ENCODE results near the gene TGM2. TPM values are rescaled to one million over a fixed set of nuclear protein-coding genes. Genes with fewer than 3 reads are reported as not detected.

The TGM2 gene
- total and polyA plus RNA-seq, 2 donors (not counting 3 experiments of a cell fraction or from before 2014, with no cell fraction given): 861 to 868 TPM

DNA sequence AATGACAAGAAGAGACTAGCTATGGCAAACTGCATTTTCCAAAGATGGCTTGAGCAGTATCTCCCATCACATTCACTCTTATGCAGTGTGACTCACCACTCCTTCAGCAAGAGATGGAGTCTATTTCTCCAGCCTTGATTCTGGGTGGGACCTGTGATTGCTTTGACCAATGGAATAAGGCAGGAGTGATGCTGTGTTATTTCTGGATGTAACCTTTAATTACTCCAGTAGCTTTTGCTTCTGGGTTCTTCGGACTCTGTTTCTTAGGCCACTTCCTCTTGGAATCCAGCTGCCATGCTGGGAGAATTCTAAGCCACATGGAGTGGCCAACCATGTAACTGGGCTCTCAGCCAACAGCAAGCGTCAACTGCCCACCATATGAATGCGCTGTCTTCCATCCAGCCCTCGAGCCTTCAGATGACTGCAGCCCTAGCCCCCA lies 50.7 kb downstream of the TGM2 start:
- FAIRE-seq: peak; percentile 85
- no TSS peak for BruUV-seq (replicated peaks)
- H3K9me1 ChIP-seq (replicated peaks; ENCODE audit: control insufficient read depth, extremely low read depth, insufficient read depth, low read length): no peaks in the 10 kb centered on the region
- TF ChIP-seq JUN (IDR thresholded peaks at IDR 0.05; ENCODE audit: borderline replicate concordance, insufficient read depth, insufficient read length, low read depth) (no peak), FOS (IDR thresholded peaks at IDR 0.05; ENCODE audit: borderline replicate concordance, insufficient read depth, low read length) (peak; percentile 74)
- H3K9me3 ChIP-seq (replicated peaks; ENCODE audit: control insufficient read depth, insufficient read depth, low read length): no peaks in the 10 kb centered on the region
- no peaks in the 10 kb centered on the region for H3K27me3 ChIP-seq (ENCODE audit: control insufficient read depth in 2 of 2, insufficient read depth in 2 of 2, low read length in 2 of 2)
- no peak for DNase-seq (ENCODE audit: low read depth, low spot score)
- H3K9ac ChIP-seq (replicated peaks; ENCODE audit: extremely low read depth, insufficient read depth, low read length): no peak overlapping the region
- H4K20me1 ChIP-seq (replicated peaks; ENCODE audit: control insufficient read depth, extremely low read depth, insufficient read depth, low read length): no peaks in the 10 kb centered on the region
- ChIA-PET POLR2A (interaction anchor here (0.5 kb wide), 1 partner anchor 29 kb away, joined by 6 read pairs; no protein-coding TSS in a partner anchor), CTCF (interaction anchor here (0.8 to 4.8 kb wide), 14 partner anchors 9 to 111 kb away, joined by 3 to 43 read pairs (median 8); no protein-coding TSS in a partner anchor)
- H3K36me3 ChIP-seq (ENCODE audit: control insufficient read depth in 2 of 2, extremely low read depth in 1 of 2, insufficient read depth in 2 of 2, low read length in 2 of 2): no peaks in the 10 kb centered on the region
- no peak overlapping the region for H2AFZ ChIP-seq (ENCODE audit: low read depth, low read length)
- H3K27ac ChIP-seq (ENCODE audit: insufficient read depth, low read depth, low read length): no peak overlapping the region
- no peak overlapping the region for H3K4me2 ChIP-seq (ENCODE audit: insufficient read depth, low read length)
- H3K4me1 ChIP-seq (ENCODE audit: control insufficient read depth, extremely low read depth, insufficient read depth, low read length): peaks cover 54% of the 10 kb centered on the region
- H3K4me3 ChIP-seq (replicated peaks in 1 of 3; ENCODE audit: insufficient read depth in 1 of 3, low read depth in 1 of 3, low read length in 3 of 3): no peak overlapping the region
- dilution Hi-C loops (cut with MboI; ENCODE audit: extremely low pct_ligation_motif_present, low sequenced_read_pairs): no loop called here
- H3K79me2 ChIP-seq (ENCODE audit: control insufficient read depth, insufficient read depth, low read length): no peaks in the 10 kb centered on the region
- intact Hi-C loops (cut with micrococcal nuclease): no loop called here

- no peak overlapping the region for H3K9ac ChIP-seq (replicated peaks; ENCODE audit: extremely low read depth, insufficient read depth, low read length)
- no peak for DNase-seq (ENCODE audit: low read depth, low spot score)
- intact Hi-C loops (cut with micrococcal nuclease) (loop anchor here (1.0 to 2.0 kb wide), 2 partner anchors 52 to 107 kb away; partner anchors contain the start of gene TGM2), dilution Hi-C loops (cut with MboI; ENCODE audit: extremely low pct_ligation_motif_present, low sequenced_read_pairs) (no loop called here)
- H2AFZ ChIP-seq (ENCODE audit: low read depth, low read length): peak overlapping the region; percentile 25
- H3K36me3 ChIP-seq (ENCODE audit: control insufficient read depth in 2 of 2, extremely low read depth in 1 of 2, insufficient read depth in 2 of 2, low read length in 2 of 2): no peaks in the 10 kb centered on the region
- H3K4me2 ChIP-seq (ENCODE audit: insufficient read depth, low read length): no peak overlapping the region
- peaks cover 61% of the 10 kb centered on the region for H3K4me1 ChIP-seq (ENCODE audit: control insufficient read depth, extremely low read depth, insufficient read depth, low read length)
- peak overlapping the region; percentile 10 for H3K27ac ChIP-seq (ENCODE audit: insufficient read depth, low read depth, low read length)
- ChIA-PET CTCF (interaction anchor here (0.8 to 4.8 kb wide), 15 partner anchors 10 to 112 kb away, joined by 3 to 43 read pairs (median 8); no protein-coding TSS in a partner anchor), POLR2A (interaction anchor here (0.5 kb wide), 1 partner anchor 28 kb away, joined by 6 read pairs; no protein-coding TSS in a partner anchor)
- H4K20me1 ChIP-seq (replicated peaks; ENCODE audit: control insufficient read depth, extremely low read depth, insufficient read depth, low read length): no peaks in the 10 kb centered on the region
- no peaks in the 10 kb centered on the region for H3K79me2 ChIP-seq (ENCODE audit: control insufficient read depth, insufficient read depth, low read length)
- BruUV-seq (replicated peaks): no TSS peak
- H3K9me3 ChIP-seq (replicated peaks; ENCODE audit: control insufficient read depth, insufficient read depth, low read length): no peaks in the 10 kb centered on the region
- peak; percentile 67 for FAIRE-seq
- TF ChIP-seq, protein P1, sequence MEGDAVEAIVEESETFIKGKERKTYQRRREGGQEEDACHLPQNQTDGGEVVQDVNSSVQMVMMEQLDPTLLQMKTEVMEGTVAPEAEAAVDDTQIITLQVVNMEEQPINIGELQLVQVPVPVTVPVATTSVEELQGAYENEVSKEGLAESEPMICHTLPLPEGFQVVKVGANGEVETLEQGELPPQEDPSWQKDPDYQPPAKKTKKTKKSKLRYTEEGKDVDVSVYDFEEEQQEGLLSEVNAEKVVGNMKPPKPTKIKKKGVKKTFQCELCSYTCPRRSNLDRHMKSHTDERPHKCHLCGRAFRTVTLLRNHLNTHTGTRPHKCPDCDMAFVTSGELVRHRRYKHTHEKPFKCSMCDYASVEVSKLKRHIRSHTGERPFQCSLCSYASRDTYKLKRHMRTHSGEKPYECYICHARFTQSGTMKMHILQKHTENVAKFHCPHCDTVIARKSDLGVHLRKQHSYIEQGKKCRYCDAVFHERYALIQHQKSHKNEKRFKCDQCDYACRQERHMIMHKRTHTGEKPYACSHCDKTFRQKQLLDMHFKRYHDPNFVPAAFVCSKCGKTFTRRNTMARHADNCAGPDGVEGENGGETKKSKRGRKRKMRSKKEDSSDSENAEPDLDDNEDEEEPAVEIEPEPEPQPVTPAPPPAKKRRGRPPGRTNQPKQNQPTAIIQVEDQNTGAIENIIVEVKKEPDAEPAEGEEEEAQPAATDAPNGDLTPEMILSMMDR (IDR thresholded peaks at IDR 0.05; ENCODE audit: extremely low read depth in 1 of 2, insufficient read depth in 1 of 2, low read depth in 1 of 2, low read length in 2 of 2): peak; percentile 27 to 50
- TF ChIP-seq GATA2 (IDR thresholded peaks at IDR 0.05; ENCODE audit: insufficient read depth, insufficient read length, low read depth, low read length) (peak; percentile 22), POLR2AphosphoS5 (IDR thresholded peaks at IDR 0.05; ENCODE audit: insufficient read depth, low read depth, low read length) (no peak)
- no peak overlapping the region for H3K4me3 ChIP-seq (replicated peaks in 1 of 3; ENCODE audit: insufficient read depth in 1 of 3, low read depth in 1 of 3, low read length in 3 of 3)
- H3K9me1 ChIP-seq (replicated peaks; ENCODE audit: control insufficient read depth, extremely low read depth, insufficient read depth, low read length): no peaks in the 10 kb centered on the region
- H3K27me3 ChIP-seq (ENCODE audit: control insufficient read depth in 2 of 2, insufficient read depth in 2 of 2, low read length in 2 of 2): no peaks in the 10 kb centered on the region
Observed at GRCh38 chr20:38113401-38114325, 51.4 kb downstream of the TGM2 start.
